Measurements from ENCODE around the gene MAPK7. TPM values are rescaled to one million over a fixed set of nuclear protein-coding genes. Genes with fewer than 3 reads are reported as not detected.

The MAPK7 gene
- total and polyA plus RNA-seq, 2 experiments from 2014 or later: 26.1 to 49.0 TPM

- no peaks in the 10 kb centered on the region for H3K4me1 ChIP-seq (ENCODE audit: insufficient read depth)
- H4K20me1 ChIP-seq (ENCODE audit: insufficient read depth, poor library complexity, severe bottlenecking): no peaks in the 10 kb centered on the region
- TF ChIP-seq CTCF (IDR thresholded peaks at IDR 0.05; ENCODE audit: poor library complexity) (no peak), EZH2 (IDR thresholded peaks at IDR 0.05; ENCODE audit: borderline replicate concordance) (no peak), EZH2phosphoT487 (IDR thresholded peaks at IDR 0.05; ENCODE audit: low read depth, severe bottlenecking, unreplicated experiment) (no peak)
- no peak overlapping the region for H2AFZ ChIP-seq
- H3K27ac ChIP-seq: no peak overlapping the region
- H3K9me2 ChIP-seq (replicated peaks; ENCODE audit: insufficient read depth): no peaks in the 10 kb centered on the region
- no peak overlapping the region for H3K4me2 ChIP-seq
- no peak overlapping the region for H3K4me3 ChIP-seq
- 92% methylated on average over 3 of the region's 3 CpGs for WGBS (ENCODE audit: low lambda C conversion rate, missing lambda C conversion rate)
- no peaks in the 10 kb centered on the region for H3K36me3 ChIP-seq (replicated peaks; ENCODE audit: insufficient read depth, low read depth)
- no peak for DNase-seq (ENCODE audit: low spot score)
- no peaks in the 10 kb centered on the region for H3K27me3 ChIP-seq
- no peaks in the 10 kb centered on the region for H3K79me2 ChIP-seq
- no peaks in the 10 kb centered on the region for H3K9me3 ChIP-seq (ENCODE audit: low read depth)
Observed at GRCh38 chr17:19330271-19330670, 48.0 kb upstream of the MAPK7 start.

- no peak for DNase-seq (ENCODE audit: low spot score)
- 74% methylated on average over 4 of the region's 4 CpGs for WGBS (ENCODE audit: low lambda C conversion rate, missing lambda C conversion rate)
- no peak overlapping the region for H3K4me3 ChIP-seq
- no peak overlapping the region for H2AFZ ChIP-seq
- H3K4me2 ChIP-seq: no peak overlapping the region
- H3K4me1 ChIP-seq (ENCODE audit: insufficient read depth): no peaks in the 10 kb centered on the region
- H3K9me2 ChIP-seq (replicated peaks; ENCODE audit: insufficient read depth): no peaks in the 10 kb centered on the region
- H4K20me1 ChIP-seq (ENCODE audit: insufficient read depth, poor library complexity, severe bottlenecking): no peaks in the 10 kb centered on the region
- no peaks in the 10 kb centered on the region for H3K36me3 ChIP-seq (replicated peaks; ENCODE audit: insufficient read depth, low read depth)
- no peak for TF ChIP-seq CTCF (IDR thresholded peaks at IDR 0.05; ENCODE audit: poor library complexity)
- TF ChIP-seq EZH2phosphoT487 (IDR thresholded peaks at IDR 0.05; ENCODE audit: low read depth, severe bottlenecking, unreplicated experiment): no peak
- TF ChIP-seq EZH2 (IDR thresholded peaks at IDR 0.05; ENCODE audit: borderline replicate concordance): no peak
- H3K9me3 ChIP-seq (ENCODE audit: low read depth): no peaks in the 10 kb centered on the region
- H3K27ac ChIP-seq: no peak overlapping the region
- H3K79me2 ChIP-seq: no peaks in the 10 kb centered on the region
- no peaks in the 10 kb centered on the region for H3K27me3 ChIP-seq
Observed at GRCh38 chr17:19331134-19331533, 47.2 kb upstream of the MAPK7 start.

- DNase-seq (ENCODE audit: low spot score): no peak
- no peaks in the 10 kb centered on the region for H3K79me2 ChIP-seq
- no peaks in the 10 kb centered on the region for H3K9me3 ChIP-seq (ENCODE audit: low read depth)
- no peaks in the 10 kb centered on the region for H3K4me1 ChIP-seq (ENCODE audit: insufficient read depth)
- no peak overlapping the region for H3K4me3 ChIP-seq
- H2AFZ ChIP-seq: no peak overlapping the region
- whole genome bisulfite sequencing (ENCODE audit: low lambda C conversion rate, missing lambda C conversion rate): 90% methylated on average over 13 of the region's 13 CpGs
- TF ChIP-seq CTCF (IDR thresholded peaks at IDR 0.05; ENCODE audit: poor library complexity) (no peak), EZH2phosphoT487 (IDR thresholded peaks at IDR 0.05; ENCODE audit: low read depth, severe bottlenecking, unreplicated experiment) (no peak), EZH2 (IDR thresholded peaks at IDR 0.05; ENCODE audit: borderline replicate concordance) (no peak)
- H3K27me3 ChIP-seq: no peaks in the 10 kb centered on the region
- H3K9me2 ChIP-seq (replicated peaks; ENCODE audit: insufficient read depth): no peaks in the 10 kb centered on the region
- no peaks in the 10 kb centered on the region for H3K36me3 ChIP-seq (replicated peaks; ENCODE audit: insufficient read depth, low read depth)
- H4K20me1 ChIP-seq (ENCODE audit: insufficient read depth, poor library complexity, severe bottlenecking): no peaks in the 10 kb centered on the region
- H3K27ac ChIP-seq: no peak overlapping the region
- no peak overlapping the region for H3K4me2 ChIP-seq
Observed at GRCh38 chr17:19331543-19332245, 46.6 kb upstream of the MAPK7 start.
